ENCODE measurements around the gene NCKAP5L. TPM values are rescaled to one million over a fixed set of nuclear protein-coding genes. Genes with fewer than 3 reads are reported as not detected.

The NCKAP5L gene
- polyA plus RNA-seq, 1 donor: 9.7 TPM

GRCh38 chr12:49800421-49801140 is 27.6 kb downstream of the NCKAP5L start:
- peak; percentile 52 to 59 for DNase-seq
- H3K27ac ChIP-seq (ENCODE audit: low read length): no peak overlapping the region
- H3K4me1 ChIP-seq (ENCODE audit: control insufficient read depth, insufficient read depth, low read length): peaks cover 7% of the 10 kb centered on the region
- no CpG with 5 or more reads among the region's 11 CpGs for WGBS (ENCODE audit: insufficient coverage, low lambda C conversion rate)
- no peaks in the 10 kb centered on the region for H3K9me3 ChIP-seq (ENCODE audit: control insufficient read depth, low read depth, low read length)
- no peaks in the 10 kb centered on the region for H3K27me3 ChIP-seq (ENCODE audit: control insufficient read depth, insufficient read depth, low read length)
- peaks cover 44% of the 10 kb centered on the region for H3K36me3 ChIP-seq (ENCODE audit: control insufficient read depth, insufficient read depth, low read length)
- H3K4me3 ChIP-seq (ENCODE audit: low read length): no peak overlapping the region

GRCh38 chr12:49798934-49799333 is 29.3 kb downstream of the NCKAP5L start:
- H3K4me1 ChIP-seq (ENCODE audit: control insufficient read depth, insufficient read depth, low read length): peaks cover 7% of the 10 kb centered on the region
- H3K36me3 ChIP-seq (ENCODE audit: control insufficient read depth, insufficient read depth, low read length): peaks cover 39% of the 10 kb centered on the region
- no peak for DNase-seq
- no peak overlapping the region for H3K4me3 ChIP-seq (ENCODE audit: low read length)
- WGBS (ENCODE audit: insufficient coverage, low lambda C conversion rate): no CpG with 5 or more reads among the region's 2 CpGs
- no peaks in the 10 kb centered on the region for H3K9me3 ChIP-seq (ENCODE audit: control insufficient read depth, low read depth, low read length)
- H3K27ac ChIP-seq (ENCODE audit: low read length): no peak overlapping the region
- H3K27me3 ChIP-seq (ENCODE audit: control insufficient read depth, insufficient read depth, low read length): no peaks in the 10 kb centered on the region

GRCh38 chr12:49798248-49798647 is 30.0 kb downstream of the NCKAP5L start:
- no peaks in the 10 kb centered on the region for H3K27me3 ChIP-seq (ENCODE audit: control insufficient read depth, insufficient read depth, low read length)
- no CpG with 5 or more reads among the region's 7 CpGs for WGBS (ENCODE audit: insufficient coverage, low lambda C conversion rate)
- H3K4me3 ChIP-seq (ENCODE audit: low read length): no peak overlapping the region
- H3K27ac ChIP-seq (ENCODE audit: low read length): no peak overlapping the region
- H3K36me3 ChIP-seq (ENCODE audit: control insufficient read depth, insufficient read depth, low read length): peaks cover 32% of the 10 kb centered on the region
- H3K9me3 ChIP-seq (ENCODE audit: control insufficient read depth, low read depth, low read length): no peaks in the 10 kb centered on the region
- peaks cover 7% of the 10 kb centered on the region for H3K4me1 ChIP-seq (ENCODE audit: control insufficient read depth, insufficient read depth, low read length)
- DNase-seq: no peak

GRCh38 chr12:49797449-49797776 is 30.8 kb downstream of the NCKAP5L start:
- DNase-seq: no peak
- H3K9me3 ChIP-seq (ENCODE audit: control insufficient read depth, low read depth, low read length): no peaks in the 10 kb centered on the region
- no peak overlapping the region for H3K27ac ChIP-seq (ENCODE audit: low read length)
- H3K4me3 ChIP-seq (ENCODE audit: low read length): no peak overlapping the region
- peaks cover 7% of the 10 kb centered on the region for H3K4me1 ChIP-seq (ENCODE audit: control insufficient read depth, insufficient read depth, low read length)
- H3K27me3 ChIP-seq (ENCODE audit: control insufficient read depth, insufficient read depth, low read length): no peaks in the 10 kb centered on the region
- no CpG with 5 or more reads among the region's 2 CpGs for WGBS (ENCODE audit: insufficient coverage, low lambda C conversion rate)
- H3K36me3 ChIP-seq (ENCODE audit: control insufficient read depth, insufficient read depth, low read length): peaks cover 24% of the 10 kb centered on the region

GRCh38 chr12:49796606-49797448 is 31.4 kb downstream of the NCKAP5L start:
- peaks cover 24% of the 10 kb centered on the region for H3K36me3 ChIP-seq (ENCODE audit: control insufficient read depth, insufficient read depth, low read length)
- no CpG with 5 or more reads among the region's 17 CpGs for WGBS (ENCODE audit: insufficient coverage, low lambda C conversion rate)
- H3K27me3 ChIP-seq (ENCODE audit: control insufficient read depth, insufficient read depth, low read length): no peaks in the 10 kb centered on the region
- no peak overlapping the region for H3K27ac ChIP-seq (ENCODE audit: low read length)
- no peak overlapping the region for H3K4me3 ChIP-seq (ENCODE audit: low read length)
- H3K9me3 ChIP-seq (ENCODE audit: control insufficient read depth, low read depth, low read length): no peaks in the 10 kb centered on the region
- DNase-seq: no peak
- peaks cover 7% of the 10 kb centered on the region for H3K4me1 ChIP-seq (ENCODE audit: control insufficient read depth, insufficient read depth, low read length)

GRCh38 chr12:49796155-49796554 is 32.1 kb downstream of the NCKAP5L start:
- no peak for DNase-seq
- no peak overlapping the region for H3K4me3 ChIP-seq (ENCODE audit: low read length)
- no CpG with 5 or more reads among the region's 12 CpGs for WGBS (ENCODE audit: insufficient coverage, low lambda C conversion rate)
- no peak overlapping the region for H3K27ac ChIP-seq (ENCODE audit: low read length)
- no peaks in the 10 kb centered on the region for H3K9me3 ChIP-seq (ENCODE audit: control insufficient read depth, low read depth, low read length)
- H3K4me1 ChIP-seq (ENCODE audit: control insufficient read depth, insufficient read depth, low read length): peaks cover 7% of the 10 kb centered on the region
- peaks cover 18% of the 10 kb centered on the region for H3K36me3 ChIP-seq (ENCODE audit: control insufficient read depth, insufficient read depth, low read length)
- no peaks in the 10 kb centered on the region for H3K27me3 ChIP-seq (ENCODE audit: control insufficient read depth, insufficient read depth, low read length)

GRCh38 chr12:49795654-49796105 is 32.5 kb downstream of the NCKAP5L start:
- H3K9me3 ChIP-seq (ENCODE audit: control insufficient read depth, low read depth, low read length): no peaks in the 10 kb centered on the region
- H3K4me3 ChIP-seq (ENCODE audit: low read length): no peak overlapping the region
- no peak overlapping the region for H3K27ac ChIP-seq (ENCODE audit: low read length)
- no peaks in the 10 kb centered on the region for H3K27me3 ChIP-seq (ENCODE audit: control insufficient read depth, insufficient read depth, low read length)
- peaks cover 3% of the 10 kb centered on the region for H3K4me1 ChIP-seq (ENCODE audit: control insufficient read depth, insufficient read depth, low read length)
- no peak for DNase-seq
- H3K36me3 ChIP-seq (ENCODE audit: control insufficient read depth, insufficient read depth, low read length): peaks cover 15% of the 10 kb centered on the region
- WGBS (ENCODE audit: insufficient coverage, low lambda C conversion rate): no CpG with 5 or more reads among the region's 12 CpGs

GRCh38 chr12:49794811-49795653 is 33.2 kb downstream of the NCKAP5L start:
- no peak for DNase-seq
- H3K27me3 ChIP-seq (ENCODE audit: control insufficient read depth, insufficient read depth, low read length): no peaks in the 10 kb centered on the region
- no peak overlapping the region for H3K4me3 ChIP-seq (ENCODE audit: low read length)
- H3K36me3 ChIP-seq (ENCODE audit: control insufficient read depth, insufficient read depth, low read length): peaks cover 15% of the 10 kb centered on the region
- WGBS (ENCODE audit: insufficient coverage, low lambda C conversion rate): no CpG with 5 or more reads among the region's 32 CpGs
- no peaks in the 10 kb centered on the region for H3K4me1 ChIP-seq (ENCODE audit: control insufficient read depth, insufficient read depth, low read length)
- no peak overlapping the region for H3K27ac ChIP-seq (ENCODE audit: low read length)
- no peaks in the 10 kb centered on the region for H3K9me3 ChIP-seq (ENCODE audit: control insufficient read depth, low read depth, low read length)

- no peak overlapping the region for H3K4me3 ChIP-seq (ENCODE audit: low read length)
- no peak overlapping the region for H3K27ac ChIP-seq (ENCODE audit: low read length)
- H3K36me3 ChIP-seq (ENCODE audit: control insufficient read depth, insufficient read depth, low read length): peaks cover 15% of the 10 kb centered on the region
- DNase-seq: no peak
- no CpG with 5 or more reads among the region's 5 CpGs for WGBS (ENCODE audit: insufficient coverage, low lambda C conversion rate)
- no peaks in the 10 kb centered on the region for H3K9me3 ChIP-seq (ENCODE audit: control insufficient read depth, low read depth, low read length)
- H3K4me1 ChIP-seq (ENCODE audit: control insufficient read depth, insufficient read depth, low read length): no peaks in the 10 kb centered on the region
- H3K27me3 ChIP-seq (ENCODE audit: control insufficient read depth, insufficient read depth, low read length): no peaks in the 10 kb centered on the region
Measured at GRCh38 chr12:49794021-49794420, 34.2 kb downstream of the NCKAP5L start.

- WGBS (ENCODE audit: insufficient coverage, low lambda C conversion rate): no CpG with 5 or more reads among the region's 9 CpGs
Measured at GRCh38 chr12:49793620-49794019, 34.6 kb downstream of the NCKAP5L start.

More at GRCh38 chr12:49793620-49794019, 34.6 kb downstream of the NCKAP5L start:
- Histone ChIP-seq H3K4me1 (ENCODE audit: control insufficient read depth, insufficient read depth, low read length) (no peaks in the 10 kb centered on the region), H3K4me3 (ENCODE audit: low read length) (no peak overlapping the region), H3K9me3 (ENCODE audit: control insufficient read depth, low read depth, low read length) (no peaks in the 10 kb centered on the region), H3K27me3 (ENCODE audit: control insufficient read depth, insufficient read depth, low read length) (no peaks in the 10 kb centered on the region), H3K36me3 (ENCODE audit: control insufficient read depth, insufficient read depth, low read length) (peaks cover 15% of the 10 kb centered on the region), H3K27ac (ENCODE audit: low read length) (no peak overlapping the region)
- no peak for DNase-seq

Data from large intestine (tissue), 3 donors.